HG02588 (cell line): ENCODE results near the gene ATP10B.

Experiments
- ATAC-seq: cut with Tn5 transposase; IDR thresholded peaks from one replicate; pipeline ENCODE4 v1.9.1; 2021; ENCODE audit warnings: mild to moderate bottlenecking, moderate library complexity; ENCODE audit not compliant: unreplicated experiment

The ATP10B gene

GRCh38 chr5:160521392-160521663 lies 330.7 kb downstream of the ATP10B start:
- ATAC-seq, result no peak

GRCh38 chr5:160520609-160521391 lies 331.2 kb downstream of the ATP10B start:
- ATAC-seq, result no peak

- ATAC-seq, result no peak
Measured at GRCh38 chr5:160516696-160517530, 335.1 kb downstream of the ATP10B start.

GRCh38 chr5:160514866-160515265 lies 337.1 kb downstream of the ATP10B start:
- ATAC-seq, result no peak

GRCh38 chr5:160514191-160514590 lies 337.8 kb downstream of the ATP10B start:
- no peak for ATAC-seq

- no peak for ATAC-seq
Measured at GRCh38 chr5:160513485-160513884, 338.5 kb downstream of the ATP10B start.
